Stimulated activated CD8-positive, alpha-beta memory T cell treated with anti-CD3 and anti-CD28 coated beads, Interleukin-2, amount 100 ng/mL, for 1 hour (primary cell): Measurements from ENCODE around the gene PNPLA4.
A peak's percentile ranks its signal among the peaks of the same experiment; 100 is the strongest.

Experiments used
- DNase-seq, 2 donors: peaks; one replicate each; pipeline ENCODE4 v3.0.0-alpha.2; 2020; ENCODE audit warnings: low read depth in 2 of 2

The PNPLA4 gene, protein sequence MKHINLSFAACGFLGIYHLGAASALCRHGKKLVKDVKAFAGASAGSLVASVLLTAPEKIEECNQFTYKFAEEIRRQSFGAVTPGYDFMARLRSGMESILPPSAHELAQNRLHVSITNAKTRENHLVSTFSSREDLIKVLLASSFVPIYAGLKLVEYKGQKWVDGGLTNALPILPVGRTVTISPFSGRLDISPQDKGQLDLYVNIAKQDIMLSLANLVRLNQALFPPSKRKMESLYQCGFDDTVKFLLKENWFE

GRCh38 chrX:7927259-7928167, at the start of gene PNPLA4:
Gene PNPLA4, minus strand, starts transcription at chrX:7927413. Its CDS starts 1,294 bp downstream, at chrX:7926119.
- peak; percentile 63 to 69 for DNase-seq

DNA sequence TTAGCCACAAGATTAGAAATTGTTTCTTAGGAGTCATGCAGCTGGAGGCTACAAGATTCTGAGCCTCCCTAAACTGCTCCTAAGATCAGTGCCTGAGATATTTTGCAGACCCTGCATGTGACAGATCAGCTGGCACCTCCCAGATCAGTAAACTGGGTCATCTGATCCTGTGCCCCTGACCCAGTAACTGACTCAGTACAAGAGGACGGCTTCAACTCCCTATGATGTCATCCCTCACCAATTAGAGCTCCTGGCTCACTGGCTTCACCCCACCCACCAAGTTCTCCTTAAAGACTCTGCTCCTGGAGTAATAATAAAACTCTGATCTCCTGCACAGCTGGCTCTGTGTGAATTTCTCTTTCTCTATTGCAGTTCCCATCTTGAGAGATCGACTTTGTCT, 45.4 kb upstream of the PNPLA4 start:
- no peak for DNase-seq

GRCh38 chrX:7970428-7970827, 43.2 kb upstream of the PNPLA4 start:
- no peak for DNase-seq

GRCh38 chrX:7965436-7965835, 38.2 kb upstream of the PNPLA4 start:
- no peak for DNase-seq

GRCh38 chrX:7960246-7960645, 33.0 kb upstream of the PNPLA4 start:
- no peak for DNase-seq

- DNase-seq, result no peak
Measured at GRCh38 chrX:7953446-7953845, 26.2 kb upstream of the PNPLA4 start.

DNA sequence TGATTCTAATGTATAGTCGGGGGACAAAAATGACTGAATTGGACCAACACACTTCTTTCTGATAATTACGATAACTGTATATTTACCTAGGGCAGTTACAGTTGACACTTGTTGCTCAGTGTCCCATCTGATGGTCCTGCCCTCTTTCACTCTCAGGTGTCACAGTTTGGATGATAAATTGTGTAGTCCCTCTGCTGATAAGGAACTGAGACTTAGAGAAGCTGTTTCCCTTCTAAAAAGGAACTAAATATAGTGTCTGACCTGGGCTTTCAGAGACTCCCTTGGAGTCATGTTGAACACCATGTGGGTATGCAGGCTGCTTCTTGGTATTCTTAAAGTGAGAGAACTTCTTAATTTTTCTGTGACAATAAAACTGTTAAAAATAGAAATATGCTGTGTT, 23.7 kb upstream of the PNPLA4 start:
- no peak for DNase-seq

DNA sequence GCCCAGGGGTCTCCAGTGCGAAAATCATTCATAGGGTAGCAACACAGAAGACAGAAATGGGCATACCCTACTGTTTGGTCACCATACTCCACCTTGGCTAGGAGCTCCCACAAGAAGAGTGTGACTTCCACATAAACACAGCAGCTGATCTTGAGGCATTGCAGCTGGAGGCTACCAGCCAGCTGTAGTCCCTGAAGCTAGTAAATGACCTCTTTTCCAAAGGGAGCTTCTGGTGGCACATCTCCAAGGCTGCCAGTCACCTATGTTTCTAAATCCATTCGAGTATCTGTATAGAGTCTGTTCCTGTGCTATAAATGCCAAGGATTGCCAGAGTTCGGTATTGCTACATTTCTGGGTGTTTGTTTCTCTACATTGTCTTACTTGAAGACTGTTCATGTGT, 21.3 kb upstream of the PNPLA4 start:
- no peak for DNase-seq

DNA sequence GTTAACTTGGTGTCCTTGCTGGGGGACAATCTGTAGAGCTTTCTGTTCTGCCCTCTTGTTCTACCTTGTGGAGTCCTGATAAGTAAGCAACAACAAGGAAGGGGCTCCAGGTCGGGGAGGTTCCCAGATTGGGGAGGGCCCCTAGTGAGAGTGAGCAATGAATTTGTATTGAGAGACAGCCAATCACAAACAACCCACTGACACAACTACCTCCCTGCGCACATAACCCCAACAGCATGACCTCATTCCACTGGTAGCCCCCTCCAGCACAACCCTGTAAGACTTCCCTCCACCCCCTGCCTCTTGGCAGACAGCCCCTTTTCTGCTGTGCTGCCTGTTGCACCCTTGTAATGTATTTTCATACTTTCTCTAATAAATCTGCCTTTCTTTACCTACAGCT, 19.7 kb upstream of the PNPLA4 start:
- no peak for DNase-seq

DNA sequence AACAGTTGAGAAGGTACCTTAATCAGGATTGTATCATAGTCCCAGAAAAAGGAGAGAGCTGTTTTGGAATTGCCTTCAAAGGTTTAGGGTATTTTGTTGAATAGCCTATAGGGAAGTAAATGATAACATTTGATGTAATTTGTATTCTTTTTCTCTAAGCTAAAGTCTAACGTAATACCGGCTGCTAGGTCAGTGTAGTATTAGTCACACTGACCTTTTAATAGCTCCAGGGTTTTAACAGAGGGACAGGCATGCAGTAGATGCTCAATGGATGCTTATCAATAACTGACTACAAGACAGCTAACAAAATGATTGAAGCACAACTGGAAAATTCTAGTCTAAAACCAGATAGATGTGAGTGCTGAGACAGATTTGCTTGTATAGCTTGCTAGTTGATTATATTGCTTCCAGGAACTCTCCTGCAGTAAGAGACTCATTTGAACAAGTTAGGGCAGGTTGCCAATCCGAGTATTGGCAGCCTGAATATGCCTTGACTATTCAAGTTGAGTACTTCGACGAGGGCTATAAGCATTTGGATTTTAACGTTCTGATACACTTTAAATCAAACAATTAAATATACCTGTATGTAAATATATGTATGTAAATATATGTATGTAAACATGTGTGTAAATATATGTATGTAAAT, 16.5 kb upstream of the PNPLA4 start:
- no peak for DNase-seq

DNA sequence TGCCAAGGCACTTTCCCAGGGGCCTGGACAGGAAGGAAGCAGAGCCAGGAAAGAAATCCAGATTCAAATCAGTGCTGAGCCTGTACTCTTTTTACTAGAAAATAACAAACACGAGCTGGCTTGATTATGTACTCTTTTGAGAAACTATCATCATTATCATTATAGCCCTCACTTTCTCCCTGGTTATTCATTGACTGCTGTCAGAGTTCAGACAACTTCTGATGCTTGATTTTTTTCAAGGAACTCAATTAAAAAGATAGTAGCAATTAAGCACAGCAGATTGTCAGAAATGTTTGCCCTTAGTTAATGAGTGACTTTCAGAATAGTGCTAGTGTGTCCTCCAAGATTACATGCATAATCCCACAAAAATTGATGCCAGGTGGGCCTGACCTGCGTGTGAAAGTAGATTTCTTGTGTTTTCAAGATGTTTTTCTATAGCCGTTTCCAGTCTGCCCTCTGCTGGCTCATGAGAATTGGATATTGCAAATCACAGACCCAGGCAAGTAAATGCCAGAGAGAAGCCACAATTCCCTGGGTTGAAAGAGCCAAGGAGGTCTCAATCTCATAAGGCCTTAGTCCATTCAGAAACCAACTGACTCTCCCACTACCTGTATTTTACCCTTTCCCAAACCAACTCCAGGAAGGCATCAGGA, 14.3 kb upstream of the PNPLA4 start:
- no peak for DNase-seq

- no peak for DNase-seq
Measured at GRCh38 chrX:7934026-7934425, 6.8 kb upstream of the PNPLA4 start.

DNA sequence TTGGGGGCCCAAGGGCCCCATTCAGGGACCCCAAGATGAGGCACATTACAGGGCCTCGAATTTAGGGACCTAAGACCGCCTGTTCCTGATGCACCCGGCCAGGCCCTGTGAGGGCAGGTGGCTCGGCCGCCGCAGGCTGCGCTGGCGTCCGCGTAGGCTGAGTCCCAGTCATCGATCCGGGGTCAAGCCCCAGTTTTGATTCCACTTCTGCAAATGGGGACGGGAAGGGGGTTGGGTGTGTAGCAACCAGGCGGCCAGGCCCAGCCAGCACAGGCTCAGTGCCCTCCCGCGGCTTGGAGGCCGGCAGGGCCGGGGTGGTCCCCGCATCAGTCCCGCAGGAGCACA, 327 bp downstream of the PNPLA4 start:
- no peak for DNase-seq

DNA sequence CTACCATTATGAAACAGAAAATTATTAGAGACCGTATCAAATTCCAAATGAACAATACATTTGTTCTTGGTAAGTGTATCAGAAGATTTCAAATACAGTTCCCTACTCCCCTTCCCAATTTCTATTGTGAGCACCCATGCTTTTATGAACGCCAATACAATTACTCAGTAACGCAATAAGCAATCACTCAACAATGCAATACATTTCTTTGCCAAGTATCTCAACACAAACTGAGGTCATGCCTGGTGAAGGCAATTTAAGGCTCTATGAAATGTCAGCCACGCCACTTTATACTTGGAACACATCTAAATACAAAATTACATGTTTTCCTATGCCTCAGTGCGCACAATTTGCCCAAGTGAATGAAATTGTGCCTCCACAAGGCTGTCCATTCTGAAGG, 712 bp downstream of the PNPLA4 start:
- no peak for DNase-seq

DNA sequence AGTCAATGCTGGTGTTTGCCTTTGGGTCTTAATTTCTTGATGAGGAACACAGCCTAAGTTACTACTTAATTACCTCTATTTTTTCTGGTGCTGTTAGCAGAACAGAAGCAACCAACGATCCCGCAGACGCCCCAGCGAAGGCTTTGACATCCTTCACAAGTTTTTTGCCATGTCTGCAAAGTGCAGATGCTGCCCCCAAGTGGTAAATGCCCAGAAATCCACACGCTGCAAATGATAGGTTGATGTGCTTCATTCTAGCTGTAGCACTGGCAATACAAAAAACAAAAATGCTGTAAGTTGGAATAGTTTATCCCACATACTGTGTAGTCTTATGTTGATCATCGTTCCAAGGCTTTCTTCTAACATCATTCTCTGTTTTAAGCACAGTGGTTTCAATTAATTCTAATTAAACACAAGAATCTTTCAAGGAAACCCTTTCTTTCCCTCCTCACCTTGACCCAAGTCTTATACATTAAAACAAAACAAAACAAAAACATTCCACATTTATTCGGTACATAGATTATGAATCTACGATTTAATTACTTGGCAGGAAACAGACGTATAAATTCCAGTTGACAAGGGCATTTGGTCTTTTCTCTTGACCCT, 1.2 kb downstream of the PNPLA4 start:
- DNase-seq, result peak; percentile 24 to 26

GRCh38 chrX:7921750-7922149, 5.5 kb downstream of the PNPLA4 start:
- DNase-seq, result no peak

GRCh38 chrX:7908821-7909220, 18.4 kb downstream of the PNPLA4 start:
- no peak for DNase-seq

GRCh38 chrX:7904562-7904961, 22.7 kb downstream of the PNPLA4 start:
- DNase-seq, result no peak

DNA sequence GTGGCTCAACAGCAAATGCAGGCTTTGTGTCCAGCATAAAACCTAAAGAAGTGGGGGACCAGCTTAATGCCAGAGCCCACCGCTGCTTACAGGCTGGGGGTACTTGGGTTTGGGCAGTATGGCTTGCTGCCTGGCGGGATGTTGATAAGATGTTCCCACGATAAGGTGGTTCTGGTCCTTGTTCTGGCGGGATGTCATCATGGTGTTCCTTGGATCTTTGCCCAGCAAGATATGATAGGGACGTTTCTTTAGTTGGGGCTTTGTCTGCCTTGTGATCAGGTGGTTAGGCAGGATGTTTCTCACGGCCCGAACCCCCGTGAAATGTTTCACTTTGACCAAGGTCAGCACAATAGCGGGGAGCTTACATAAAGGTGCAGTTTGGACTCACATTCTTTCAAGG, 35.3 kb downstream of the PNPLA4 start:
- no peak for DNase-seq

GRCh38 chrX:7889680-7890079, 37.5 kb downstream of the PNPLA4 start:
- DNase-seq, result no peak

- no peak for DNase-seq
Measured at GRCh38 chrX:7889135-7889534, 38.1 kb downstream of the PNPLA4 start.

DNA sequence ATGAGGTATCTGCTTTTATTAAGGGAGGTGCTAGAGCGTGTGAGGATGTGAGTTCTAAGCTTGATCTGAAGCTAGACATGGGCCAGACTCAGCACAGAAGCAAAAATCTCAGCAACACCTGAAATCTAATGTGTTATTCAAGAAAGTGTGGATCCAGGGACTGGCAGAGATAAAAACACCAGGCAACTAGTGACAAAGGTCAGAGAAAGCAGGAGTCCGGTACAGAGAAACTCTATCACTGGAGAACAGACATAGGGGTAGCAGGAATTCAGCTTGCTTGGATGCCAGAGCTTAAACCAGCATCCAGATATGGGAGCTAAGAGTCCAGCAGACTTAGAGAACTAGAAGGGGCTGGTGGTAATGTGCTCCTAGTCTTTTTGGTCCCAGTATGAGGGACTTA, 50.3 kb downstream of the PNPLA4 start:
- DNase-seq, result no peak
